Left renal cortex interstitium (tissue), 4 donors: ENCODE data around the gene CEP128. TPM values are rescaled to one million over a fixed set of nuclear protein-coding genes. Genes with fewer than 3 reads are reported as not detected.

Experiments used
- DNase-seq, 4 donors: peaks; one replicate each; pipeline ENCODE4 v3.0.0-alpha.2; 2013; ENCODE audit warnings: low read depth in 4 of 4, low spot score in 2 of 4, missing footprints in 1 of 4
- polyA plus RNA-seq, 4 donors: library from polyadenylated mRNA; unstranded; fragments of 120-200 nt; gene quantifications; one replicate each; pipeline ENCODE4 v1.2.1, GENCODE V29; 2013; ENCODE audit not compliant: insufficient read length in 4 of 4

The CEP128 gene
- polyA plus RNA-seq: 1 to 10 TPM; 4.9 to 7.8 (median 6.2) TPM

DNA sequence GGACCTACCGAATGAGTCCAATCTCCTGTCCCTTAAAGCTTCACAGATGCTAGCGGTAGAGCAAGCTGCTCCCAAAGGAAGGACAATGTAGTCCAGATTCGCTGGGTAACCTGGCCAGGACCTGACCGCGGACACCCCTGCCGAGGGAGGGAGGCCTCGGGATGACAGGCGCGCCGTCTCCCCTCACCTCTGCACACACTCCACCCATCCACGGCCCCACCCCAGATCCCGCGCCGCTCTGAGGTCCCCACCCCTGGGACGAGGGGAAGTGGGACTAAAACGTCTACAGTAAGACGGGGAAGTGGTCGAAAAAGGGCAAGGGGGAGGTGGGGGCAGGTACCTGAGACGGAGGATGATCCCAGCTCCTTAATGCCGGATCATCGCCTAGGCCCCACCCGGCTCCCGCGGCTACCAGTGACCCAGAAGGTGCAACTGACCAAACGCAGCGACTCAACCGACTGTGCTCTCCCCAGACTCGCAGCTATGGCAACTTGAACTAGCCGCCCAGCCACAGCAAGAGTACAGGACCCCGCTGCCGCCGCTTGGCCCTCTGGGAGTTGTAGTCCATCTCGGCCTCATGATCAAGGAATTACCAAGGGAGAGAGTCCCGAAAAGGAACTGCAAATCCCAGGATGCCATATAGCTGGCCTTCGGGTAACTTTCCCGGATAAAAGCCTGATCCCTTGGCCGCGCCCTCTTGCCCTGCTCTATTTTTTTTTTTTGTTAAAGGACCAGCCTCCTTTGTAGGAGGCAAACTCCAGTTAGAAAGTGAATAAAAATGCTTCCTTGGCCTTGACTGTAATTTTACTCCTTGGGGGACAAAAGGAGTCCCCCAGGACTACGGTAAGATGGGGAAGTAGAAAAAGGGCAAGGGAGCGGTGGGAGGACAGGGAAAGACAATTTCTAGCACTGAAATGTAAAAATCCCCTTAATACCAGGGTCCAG, at the start of gene CEP128:
Gene CEP128 (minus strand): TSS at position 498 of the 945 bp plus-strand sequence.
- DNase-seq: peak; percentile 79 to 97 (median 90)

DNA sequence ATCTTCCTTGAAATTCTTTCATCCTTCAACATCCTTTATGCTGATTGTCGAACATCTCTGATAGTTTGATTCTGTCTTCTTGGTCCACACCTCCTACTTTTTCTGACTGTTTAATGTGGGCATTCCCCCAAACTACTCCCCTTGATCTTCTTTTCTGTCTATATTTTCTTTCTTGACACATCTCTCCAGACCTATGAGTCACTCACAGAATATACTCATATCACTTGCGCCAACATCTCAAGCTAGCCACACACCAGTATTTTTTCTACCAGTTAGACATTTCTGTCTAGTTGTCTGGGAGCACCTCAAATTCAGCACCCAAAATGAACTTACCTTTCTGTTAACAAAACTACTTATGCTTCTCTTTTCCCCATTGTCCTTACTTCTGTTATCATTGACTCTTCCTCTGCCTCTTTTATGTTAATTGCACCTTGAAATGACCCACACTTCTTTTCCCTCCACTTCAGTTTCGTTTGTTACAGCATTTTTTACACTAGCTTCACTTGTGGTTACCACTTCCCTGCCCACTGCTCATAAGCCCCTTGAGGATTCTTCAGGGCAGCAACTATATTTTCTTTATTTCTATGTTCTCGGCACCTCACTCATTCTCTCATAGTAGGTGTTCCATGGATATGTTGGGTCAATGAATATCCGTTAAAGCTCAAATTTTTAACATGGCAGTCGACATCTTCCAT, 47.3 kb upstream of the CEP128 start:
- DNase-seq: no peak

DNA sequence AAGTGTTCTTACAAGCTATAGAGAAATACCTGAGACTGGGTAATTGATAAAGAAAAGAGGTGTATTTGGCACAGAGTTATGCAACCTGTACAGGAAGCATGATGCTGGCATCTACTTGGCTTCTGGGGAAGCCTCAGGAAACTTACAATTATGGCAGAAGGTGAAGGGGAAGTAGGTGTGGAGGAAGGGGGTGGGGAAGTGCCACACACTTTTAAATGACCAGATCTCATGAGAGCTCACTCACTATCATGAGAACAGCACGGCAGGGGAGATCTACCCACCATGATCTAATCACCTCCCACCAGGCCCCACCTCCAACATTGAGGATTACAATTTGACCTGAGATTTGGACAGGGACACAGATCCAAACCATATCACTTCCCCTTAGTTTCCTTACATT, 46.7 kb upstream of the CEP128 start:
- no peak for DNase-seq

DNA sequence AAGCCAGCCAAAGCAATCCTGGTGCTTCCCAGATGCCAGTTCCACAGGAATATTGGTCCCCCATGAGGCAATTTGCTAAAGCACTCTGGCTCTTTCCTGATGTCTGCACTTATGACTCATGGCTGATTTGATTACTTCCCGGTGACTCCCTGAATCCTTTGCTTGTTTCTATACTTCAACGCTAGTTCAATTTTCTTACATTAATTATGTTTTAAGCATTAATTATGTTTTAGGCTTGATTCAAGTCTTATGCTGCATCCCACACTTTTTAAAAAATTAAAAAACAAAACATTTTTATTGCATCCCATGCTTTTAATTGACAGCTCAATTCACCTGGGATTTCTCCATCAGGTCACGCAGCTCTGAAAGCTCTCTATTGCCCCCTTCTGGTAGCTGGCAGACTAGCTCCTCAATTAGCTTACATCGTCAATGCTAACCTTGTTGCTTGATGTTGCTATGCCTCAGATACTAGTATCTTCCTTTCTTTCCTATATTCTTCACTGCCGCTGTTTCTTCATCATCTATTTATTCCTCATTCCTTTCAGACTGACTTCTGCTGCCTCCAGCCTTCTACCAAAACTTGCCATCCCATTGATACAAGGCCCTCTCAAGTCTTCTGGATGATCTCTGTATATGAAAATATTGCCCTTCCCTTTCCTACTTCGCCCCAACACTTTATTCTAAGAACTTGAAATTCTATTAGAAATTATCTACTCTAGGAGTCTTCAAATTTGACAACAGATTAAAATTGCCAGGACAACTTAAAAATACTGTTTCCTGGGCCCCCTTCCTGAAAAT, 45.9 kb upstream of the CEP128 start:
- DNase-seq: peak in 2 of 4 donors; percentile 37 to 63

DNA sequence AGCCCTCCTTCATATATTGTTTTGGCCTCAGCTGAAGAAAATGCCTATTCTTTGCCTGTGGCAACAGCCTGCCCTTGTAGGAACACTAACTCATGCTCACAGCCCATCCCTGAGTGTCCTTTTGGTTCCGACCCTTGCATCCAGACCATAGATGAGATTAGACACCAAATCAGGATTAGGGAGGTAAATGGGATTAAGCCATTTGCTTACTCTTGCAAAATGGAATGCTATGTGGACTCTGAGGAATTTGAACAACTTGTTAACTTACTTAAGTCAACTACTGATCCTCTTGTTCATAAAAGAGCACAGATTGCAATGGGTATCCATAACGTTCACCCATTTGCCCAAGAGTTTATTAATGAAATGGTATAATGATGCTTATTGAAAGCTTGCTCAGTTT, 41.2 kb upstream of the CEP128 start:
- DNase-seq: no peak

DNA sequence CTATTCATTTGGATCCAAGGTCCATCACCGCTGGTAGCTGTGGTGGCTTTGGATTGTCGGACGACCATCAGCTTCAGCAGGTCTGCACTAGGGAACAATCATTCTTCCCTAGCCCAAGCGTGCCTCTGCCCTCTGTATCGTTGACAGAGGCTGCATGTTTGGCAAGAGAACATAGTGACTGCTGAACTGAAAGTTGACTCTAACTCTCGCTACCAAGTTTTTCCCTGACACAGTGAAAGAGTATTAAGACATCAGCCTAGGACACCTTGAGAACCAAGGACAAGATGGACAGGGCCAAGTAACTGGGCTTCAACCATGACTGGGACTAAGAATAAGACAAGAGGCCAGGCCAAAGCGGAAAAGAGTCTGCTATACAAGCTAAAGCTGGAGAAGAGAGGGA, 40.1 kb upstream of the CEP128 start:
- no peak for DNase-seq

DNA sequence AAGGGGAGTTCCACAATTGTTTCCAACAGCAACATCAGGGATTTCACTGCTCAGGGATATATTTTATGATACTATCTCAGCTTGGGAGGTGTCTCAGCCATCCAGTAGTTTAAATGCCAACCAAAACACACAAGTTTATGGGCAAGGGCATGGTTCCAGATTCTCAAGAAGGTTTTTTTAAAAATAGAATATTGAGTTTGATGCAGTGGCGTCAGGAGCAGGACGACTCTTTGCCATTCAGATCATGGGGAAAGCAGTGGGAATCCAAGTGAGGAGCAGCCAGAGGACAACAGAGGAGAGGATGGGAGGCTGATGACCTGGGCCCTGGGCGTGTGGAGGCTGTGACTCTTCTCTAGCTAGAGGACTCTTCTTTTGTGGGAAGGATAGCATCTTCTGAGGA, 39.6 kb upstream of the CEP128 start:
- DNase-seq: no peak

DNA sequence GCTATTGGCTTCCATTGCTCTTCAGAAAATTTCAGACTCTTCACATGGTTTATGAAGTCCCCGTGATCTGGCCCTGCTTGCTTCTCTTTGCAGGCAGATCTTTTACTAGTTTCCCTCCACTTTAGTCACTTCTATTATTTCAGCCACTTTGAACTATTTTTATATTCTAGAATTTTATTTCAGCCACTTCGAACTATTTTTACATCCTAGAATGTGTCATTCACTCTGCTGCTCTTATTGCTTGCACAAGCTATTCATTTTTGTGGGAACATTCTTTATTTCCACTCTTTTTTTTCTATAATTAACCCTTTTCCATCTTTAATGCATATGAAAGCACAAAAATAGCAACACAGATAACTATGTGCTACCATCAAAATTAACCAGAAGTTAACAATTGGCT, 38.4 kb upstream of the CEP128 start:
- DNase-seq: no peak

DNA sequence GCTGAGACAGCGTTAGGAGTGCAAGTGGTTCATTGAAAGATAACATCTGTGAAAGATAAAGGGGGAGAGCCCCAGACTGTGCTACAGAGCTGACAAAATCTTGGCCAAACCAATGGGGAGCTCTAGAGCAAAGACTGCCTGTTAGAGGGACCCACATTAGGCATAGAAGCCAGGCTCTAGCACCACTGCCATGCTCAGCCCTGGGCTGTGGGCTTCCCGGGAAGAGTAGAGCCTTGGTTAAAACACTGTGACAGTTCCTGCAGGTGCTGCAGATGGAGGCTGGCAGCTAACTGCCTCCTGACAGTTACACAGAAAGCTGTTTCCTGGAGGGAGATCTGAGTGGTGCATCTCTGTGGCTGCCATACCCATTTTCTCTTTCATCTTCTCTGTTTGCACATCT, 36.9 kb upstream of the CEP128 start:
- DNase-seq: no peak

DNA sequence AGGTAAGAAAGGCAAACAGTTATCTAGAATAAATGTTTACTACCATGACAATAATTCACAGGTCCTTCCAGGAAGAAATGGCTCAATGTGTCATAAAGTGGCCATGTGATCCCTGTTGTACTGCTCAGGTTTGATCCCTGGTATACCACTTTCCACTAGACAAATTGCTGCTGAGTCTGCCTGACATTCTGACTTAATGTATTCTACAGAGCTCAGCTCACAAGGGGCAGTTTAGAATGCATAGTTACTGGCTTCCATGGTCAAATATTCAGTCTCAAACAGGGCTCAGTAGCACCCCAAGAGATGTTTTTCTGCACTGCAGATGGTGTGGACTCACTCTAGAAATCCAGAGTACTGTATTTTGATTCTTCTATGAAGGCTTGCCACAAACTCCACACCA, 35.7 kb upstream of the CEP128 start:
- DNase-seq: no peak

DNA sequence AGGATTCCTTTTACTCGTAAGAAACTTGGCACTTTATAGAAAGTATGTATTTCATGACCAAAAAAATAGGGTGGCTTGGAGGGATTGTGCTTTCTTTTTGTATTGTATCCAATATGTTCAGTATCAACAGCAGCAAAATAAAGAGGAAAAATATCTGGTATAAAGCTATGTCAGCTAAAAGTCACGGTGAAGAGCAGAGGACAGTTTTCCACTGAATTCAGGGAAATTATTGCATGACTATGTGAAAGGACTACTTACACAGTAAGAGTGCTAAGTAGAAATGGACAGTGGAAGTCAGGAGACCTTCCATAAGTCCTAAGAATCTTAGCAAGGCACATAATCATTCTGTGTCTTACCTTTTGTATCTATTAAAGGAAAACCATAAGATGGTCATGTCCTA, 33.1 kb upstream of the CEP128 start:
- no peak for DNase-seq

DNA sequence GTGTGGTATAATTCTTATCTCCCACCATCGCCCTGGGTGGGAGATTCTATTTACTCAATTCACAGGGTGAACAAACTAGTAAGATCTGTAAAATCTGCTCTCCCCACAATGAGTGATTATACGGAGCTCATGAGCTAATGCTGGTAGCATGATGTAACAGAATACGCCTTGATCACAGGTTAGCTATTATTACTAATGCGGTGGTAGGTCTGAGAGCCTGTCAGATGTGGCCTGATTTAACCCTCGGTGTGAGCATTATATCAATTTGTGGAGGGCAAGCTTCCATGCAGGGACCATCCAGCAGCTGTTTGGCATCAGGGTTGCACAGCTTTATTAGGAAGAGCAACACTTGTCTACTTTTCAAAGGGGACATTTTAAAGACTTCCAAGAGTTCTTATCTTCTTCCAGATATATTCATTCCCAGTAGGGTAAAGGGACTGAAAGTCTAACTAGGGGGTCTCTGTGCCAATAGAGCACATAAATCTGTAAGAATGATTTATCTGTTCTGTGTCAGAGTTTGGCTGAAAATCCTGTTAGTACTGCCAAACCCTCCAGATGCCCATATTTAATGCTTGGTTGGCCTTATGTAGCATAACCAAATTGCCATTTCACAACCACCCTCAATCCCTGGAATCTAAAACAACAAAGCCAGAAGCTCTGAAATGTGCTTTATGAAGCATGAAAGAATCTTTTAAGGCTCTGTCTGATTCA, 32.5 kb upstream of the CEP128 start:
- no peak for DNase-seq

DNA sequence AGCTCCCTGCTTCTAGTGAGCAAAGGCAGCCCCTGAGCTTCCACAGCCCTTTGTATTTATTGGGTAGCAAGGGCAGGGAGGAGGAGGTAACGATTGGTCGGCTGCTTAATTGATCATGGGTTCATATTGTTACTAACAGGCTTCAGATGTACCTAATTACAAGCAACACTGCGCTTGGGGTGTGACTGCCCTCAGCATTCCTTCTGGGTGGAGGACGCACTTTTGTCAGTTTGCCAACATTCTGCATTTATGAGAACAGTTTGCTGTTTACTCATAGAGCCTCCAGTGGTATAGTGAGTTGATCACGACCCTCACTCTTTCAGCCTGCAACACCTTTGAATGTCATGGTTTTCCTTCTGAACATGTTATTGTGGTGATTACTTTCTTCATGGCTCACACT, 23.5 kb upstream of the CEP128 start:
- no peak for DNase-seq

DNA sequence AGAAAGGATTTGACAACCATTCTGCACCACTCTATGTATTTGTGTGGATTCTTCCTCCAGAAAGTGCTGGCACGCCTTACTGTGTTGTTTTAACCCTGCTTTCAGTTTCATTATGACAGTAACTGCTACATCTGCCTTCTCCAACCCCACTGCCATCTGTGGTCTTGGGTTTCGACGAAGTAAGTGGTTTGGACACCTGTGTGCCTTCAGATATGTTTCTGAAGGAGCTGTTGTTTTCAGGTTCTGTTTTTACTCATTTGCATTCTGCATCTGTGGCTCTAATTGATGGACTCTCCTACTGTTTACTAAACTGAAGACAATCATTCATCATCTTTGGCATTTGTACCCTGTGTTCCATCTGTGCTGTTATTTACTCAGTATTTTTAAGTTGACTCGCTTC, 18.0 kb upstream of the CEP128 start:
- no peak for DNase-seq

DNA sequence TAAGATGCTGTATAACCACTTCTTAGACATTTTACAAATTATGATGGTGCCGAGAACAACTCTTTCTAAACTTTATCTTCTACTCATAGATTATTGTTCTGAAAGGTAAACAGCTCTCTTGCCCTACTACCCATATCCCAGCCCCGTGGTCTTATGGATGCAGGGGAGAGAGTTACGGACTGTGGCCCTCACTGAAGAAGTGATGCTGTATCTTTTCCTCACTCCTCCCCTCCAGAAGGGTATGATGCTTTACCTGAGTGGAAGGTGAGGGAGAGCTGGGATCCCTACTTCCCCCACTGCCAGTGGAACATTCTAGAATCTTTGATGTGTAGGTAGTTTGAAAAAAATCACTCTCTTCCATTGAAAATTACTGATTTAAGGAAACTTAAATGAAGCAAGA, 17.4 kb upstream of the CEP128 start:
- DNase-seq: no peak

DNA sequence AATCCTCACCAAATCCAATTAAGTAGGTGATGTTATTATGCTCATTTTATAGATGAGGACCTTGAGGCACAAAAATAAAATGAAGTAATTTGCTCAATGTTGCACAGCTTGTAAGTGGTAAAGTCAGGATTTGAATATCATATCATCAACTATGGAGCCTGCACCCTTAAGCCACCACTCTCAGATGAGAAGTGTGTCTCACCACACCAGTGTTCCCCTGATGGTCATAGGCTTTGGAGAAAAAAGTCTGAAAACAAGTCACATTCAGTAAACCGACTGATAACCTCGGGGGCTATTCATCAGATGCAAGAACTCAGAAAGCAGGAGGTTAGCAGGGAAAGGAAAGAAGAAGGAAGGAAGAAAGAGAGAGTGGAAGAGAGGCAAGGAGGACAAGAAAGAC, 16.7 kb upstream of the CEP128 start:
- DNase-seq: no peak

DNA sequence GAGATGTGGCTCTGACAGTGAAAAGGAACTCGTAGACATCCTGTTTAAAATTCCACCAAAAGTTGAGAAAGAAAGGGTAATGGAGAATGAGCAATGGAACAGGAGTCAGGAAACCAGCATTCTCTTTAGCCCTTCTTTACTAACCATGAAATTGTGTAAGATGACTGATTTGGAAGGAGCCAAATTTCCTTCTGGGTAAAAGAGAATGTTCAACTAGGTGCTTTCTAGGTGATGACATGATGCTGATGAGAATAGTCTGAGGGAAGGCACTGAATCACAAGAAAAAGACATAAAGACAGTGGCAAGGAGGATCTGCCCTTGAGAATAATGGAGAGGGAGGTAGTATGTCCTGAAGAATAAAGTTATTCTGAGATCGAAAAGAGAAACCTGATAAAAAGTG, 16.1 kb upstream of the CEP128 start:
- DNase-seq: no peak

DNA sequence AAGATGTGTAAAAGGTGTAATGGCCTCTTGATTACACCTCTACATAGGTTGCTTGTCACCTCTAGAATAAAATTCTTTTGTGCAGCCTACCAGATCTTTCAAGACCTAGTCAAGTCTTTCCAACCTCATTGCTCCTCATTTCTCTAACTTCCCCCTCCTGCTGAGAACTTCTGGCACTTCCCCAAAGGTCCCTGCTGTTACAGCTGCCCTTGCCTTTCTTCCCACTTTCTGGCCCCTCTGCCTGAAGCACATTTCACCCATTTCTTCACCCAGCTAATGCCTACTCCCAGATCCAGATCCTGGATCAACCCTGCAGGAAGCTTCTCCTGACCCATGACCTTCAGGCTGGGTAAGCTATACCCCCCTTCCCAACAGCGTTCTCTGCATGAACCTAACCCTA, 15.4 kb upstream of the CEP128 start:
- no peak for DNase-seq

DNA sequence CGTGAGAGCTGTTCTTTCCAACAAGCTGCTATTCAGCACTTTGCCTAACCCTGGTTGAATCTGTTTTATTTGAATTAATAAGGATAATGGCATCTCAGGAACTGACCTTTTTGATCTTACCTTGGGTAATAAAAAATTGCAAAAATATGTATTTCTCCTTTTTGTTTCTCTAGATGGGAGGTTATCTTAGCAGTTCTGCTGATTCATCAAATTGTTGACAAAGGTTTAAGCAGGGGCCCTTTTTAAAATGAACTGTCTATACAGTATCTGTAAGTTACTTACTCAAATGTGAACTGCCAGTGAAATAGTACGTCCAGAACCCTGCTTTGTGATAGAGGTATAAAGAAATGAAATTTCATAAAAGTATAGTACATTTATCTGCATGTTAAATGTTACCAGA, 14.6 kb upstream of the CEP128 start:
- DNase-seq: no peak

DNA sequence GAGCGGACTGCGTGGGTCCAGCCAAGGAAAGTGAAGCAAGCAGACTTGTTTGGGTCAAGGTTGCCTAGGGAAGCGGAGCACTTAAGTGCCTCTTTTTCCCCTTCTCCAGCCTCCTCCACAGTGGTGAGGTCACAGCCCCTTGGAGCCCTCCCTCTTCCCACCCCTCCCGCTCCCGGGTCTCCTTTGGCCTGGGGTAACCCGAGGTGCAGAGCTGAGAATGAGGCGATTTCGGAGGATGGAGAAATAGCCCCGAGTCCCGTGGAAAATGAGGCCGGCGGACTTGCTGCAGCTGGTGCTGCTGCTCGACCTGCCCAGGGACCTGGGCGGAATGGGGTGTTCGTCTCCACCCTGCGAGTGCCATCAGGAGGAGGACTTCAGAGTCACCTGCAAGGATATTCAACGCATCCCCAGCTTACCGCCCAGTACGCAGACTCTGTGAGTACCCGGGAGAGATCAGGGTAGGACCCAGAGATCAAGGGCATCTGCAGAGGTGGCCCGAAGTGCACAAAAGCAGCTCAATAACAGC, 13.9 kb upstream of the CEP128 start, which contains the start of gene TSHR:
Gene TSHR (plus strand): TSS at position 206 of the 526 bp plus-strand sequence. CDS start 60 bp downstream, at position 266.
- DNase-seq: no peak
